ENCODE results near the gene ITFG1. TPM values are rescaled to one million over a fixed set of nuclear protein-coding genes. Genes with fewer than 3 reads are reported as not detected.

ITFG1 gene
- total RNA-seq, 1 donor from 2014 or later = 71.3 TPM

- Histone ChIP-seq H3K4me1 (peaks cover 9% of the 10 kb centered on the region), H3K36me3 (no peaks in the 10 kb centered on the region), H3K27me3 (ENCODE audit: low read depth) (no peaks in the 10 kb centered on the region), H3K27ac (replicated peaks) (no peak overlapping the region), H3K4me3 (no peak overlapping the region), H3K9me3 (replicated peaks) (no peaks in the 10 kb centered on the region)
- no peak for DNase-seq
- TF ChIP-seq, protein P1, sequence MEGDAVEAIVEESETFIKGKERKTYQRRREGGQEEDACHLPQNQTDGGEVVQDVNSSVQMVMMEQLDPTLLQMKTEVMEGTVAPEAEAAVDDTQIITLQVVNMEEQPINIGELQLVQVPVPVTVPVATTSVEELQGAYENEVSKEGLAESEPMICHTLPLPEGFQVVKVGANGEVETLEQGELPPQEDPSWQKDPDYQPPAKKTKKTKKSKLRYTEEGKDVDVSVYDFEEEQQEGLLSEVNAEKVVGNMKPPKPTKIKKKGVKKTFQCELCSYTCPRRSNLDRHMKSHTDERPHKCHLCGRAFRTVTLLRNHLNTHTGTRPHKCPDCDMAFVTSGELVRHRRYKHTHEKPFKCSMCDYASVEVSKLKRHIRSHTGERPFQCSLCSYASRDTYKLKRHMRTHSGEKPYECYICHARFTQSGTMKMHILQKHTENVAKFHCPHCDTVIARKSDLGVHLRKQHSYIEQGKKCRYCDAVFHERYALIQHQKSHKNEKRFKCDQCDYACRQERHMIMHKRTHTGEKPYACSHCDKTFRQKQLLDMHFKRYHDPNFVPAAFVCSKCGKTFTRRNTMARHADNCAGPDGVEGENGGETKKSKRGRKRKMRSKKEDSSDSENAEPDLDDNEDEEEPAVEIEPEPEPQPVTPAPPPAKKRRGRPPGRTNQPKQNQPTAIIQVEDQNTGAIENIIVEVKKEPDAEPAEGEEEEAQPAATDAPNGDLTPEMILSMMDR (IDR thresholded peaks at IDR 0.05; ENCODE audit: borderline replicate concordance) = no peak
- intact Hi-C loops (cut with micrococcal nuclease) = no loop called here
Measured at GRCh38 chr16:47382362-47382761, 78.5 kb downstream of the ITFG1 start.

- Histone ChIP-seq H3K27ac (replicated peaks) (no peak overlapping the region), H3K9me3 (replicated peaks) (no peaks in the 10 kb centered on the region), H3K27me3 (ENCODE audit: low read depth) (no peaks in the 10 kb centered on the region), H3K36me3 (peaks cover 18% of the 10 kb centered on the region), H3K4me3 (no peak overlapping the region), H3K4me1 (no peaks in the 10 kb centered on the region)
- TF ChIP-seq, protein P1 (IDR thresholded peaks at IDR 0.05; ENCODE audit: borderline replicate concordance) = no peak
- intact Hi-C loops (cut with micrococcal nuclease) = no loop called here
- DNase-seq = no peak
Measured at GRCh38 chr16:47377154-47377553, 83.7 kb downstream of the ITFG1 start.

DNA sequence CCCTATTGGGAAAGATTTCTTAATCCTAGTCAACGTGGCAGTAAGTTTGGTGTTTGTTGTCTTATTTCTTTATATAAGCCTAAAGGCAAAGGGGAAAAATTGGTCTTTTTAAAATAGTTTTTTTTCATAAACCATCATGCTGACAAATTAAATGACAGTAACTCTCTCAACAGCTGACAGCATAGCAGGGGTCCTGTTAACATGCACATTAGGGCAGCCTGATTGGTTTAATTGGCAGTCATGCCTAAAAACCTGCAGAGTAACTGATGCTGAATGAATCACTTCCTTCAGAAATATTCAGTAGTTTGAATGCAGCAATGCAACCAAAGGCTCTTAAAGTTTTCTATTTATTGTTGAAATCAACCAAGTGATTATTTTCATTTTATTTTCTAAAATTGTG, 85.4 kb downstream of the ITFG1 start:
- Histone ChIP-seq H3K4me1 (no peaks in the 10 kb centered on the region), H3K4me3 (no peak overlapping the region), H3K9me3 (replicated peaks) (no peaks in the 10 kb centered on the region), H3K36me3 (peaks cover 29% of the 10 kb centered on the region), H3K27me3 (ENCODE audit: low read depth) (no peaks in the 10 kb centered on the region), H3K27ac (replicated peaks) (no peak overlapping the region)
- DNase-seq = no peak
- intact Hi-C loops (cut with micrococcal nuclease) = no loop called here
- TF ChIP-seq, protein P1 (IDR thresholded peaks at IDR 0.05; ENCODE audit: borderline replicate concordance) = no peak

- Histone ChIP-seq H3K4me1 (no peaks in the 10 kb centered on the region), H3K4me3 (no peak overlapping the region), H3K9me3 (replicated peaks) (no peaks in the 10 kb centered on the region), H3K36me3 (peaks cover 34% of the 10 kb centered on the region), H3K27ac (replicated peaks) (no peak overlapping the region), H3K27me3 (ENCODE audit: low read depth) (no peaks in the 10 kb centered on the region)
- intact Hi-C loops (cut with micrococcal nuclease) = no loop called here
- TF ChIP-seq, protein P1 (IDR thresholded peaks at IDR 0.05; ENCODE audit: borderline replicate concordance) = no peak
- DNase-seq = no peak
Measured at GRCh38 chr16:47374629-47375028, 86.2 kb downstream of the ITFG1 start.

DNA sequence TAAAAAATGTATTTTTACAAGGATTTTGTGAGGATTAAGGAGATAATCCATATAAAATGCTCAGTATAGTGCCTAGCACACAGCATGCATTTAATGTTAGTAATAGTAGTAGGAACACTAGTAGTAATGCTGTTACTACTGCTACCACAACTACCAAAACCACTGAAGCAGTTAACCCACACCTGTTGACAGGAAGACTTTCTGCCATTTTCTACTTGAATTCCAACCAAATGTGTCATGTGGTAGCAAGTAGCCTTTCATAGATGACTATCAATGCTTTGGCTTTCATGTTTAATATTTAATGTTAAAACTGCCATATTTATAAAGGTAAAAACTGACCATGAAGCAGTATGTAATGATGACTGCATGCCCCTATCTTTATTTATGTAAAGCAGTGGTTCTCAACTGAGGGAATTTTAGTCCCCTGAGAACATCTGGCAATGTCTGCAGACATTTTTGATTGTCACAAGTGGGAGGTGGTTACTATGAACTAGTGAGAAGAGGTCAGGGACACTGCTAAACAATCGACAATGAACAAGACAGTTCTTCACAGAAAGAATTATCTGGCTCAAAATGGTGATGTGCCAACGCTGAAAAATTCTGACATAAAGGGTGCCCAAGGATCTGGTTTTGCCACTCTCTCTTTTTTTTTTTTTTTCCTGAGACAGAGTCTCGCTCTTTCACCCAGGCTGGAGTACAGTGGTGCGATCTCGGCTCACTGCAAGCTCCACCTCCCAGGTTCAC, 89.4 kb downstream of the ITFG1 start:
- Histone ChIP-seq H3K27ac (replicated peaks) (no peak overlapping the region), H3K36me3 (peaks cover 38% of the 10 kb centered on the region), H3K27me3 (ENCODE audit: low read depth) (no peaks in the 10 kb centered on the region), H3K4me3 (no peak overlapping the region), H3K9me3 (replicated peaks) (no peaks in the 10 kb centered on the region), H3K4me1 (no peaks in the 10 kb centered on the region)
- TF ChIP-seq, protein P1 (IDR thresholded peaks at IDR 0.05; ENCODE audit: borderline replicate concordance) = no peak
- intact Hi-C loops (cut with micrococcal nuclease) = no loop called here
- DNase-seq = no peak
